ENCODE data around the gene GIMD1. TPM values are rescaled to one million over a fixed set of nuclear protein-coding genes. Genes with fewer than 3 reads are reported as not detected.
"Not testable (repeated sequence)": the region's sequence is repeated elsewhere in the genome, so short reads cannot be mapped to it uniquely, and the experiment has no call there.

Gene GIMD1
- not detected for total RNA-seq

DNA sequence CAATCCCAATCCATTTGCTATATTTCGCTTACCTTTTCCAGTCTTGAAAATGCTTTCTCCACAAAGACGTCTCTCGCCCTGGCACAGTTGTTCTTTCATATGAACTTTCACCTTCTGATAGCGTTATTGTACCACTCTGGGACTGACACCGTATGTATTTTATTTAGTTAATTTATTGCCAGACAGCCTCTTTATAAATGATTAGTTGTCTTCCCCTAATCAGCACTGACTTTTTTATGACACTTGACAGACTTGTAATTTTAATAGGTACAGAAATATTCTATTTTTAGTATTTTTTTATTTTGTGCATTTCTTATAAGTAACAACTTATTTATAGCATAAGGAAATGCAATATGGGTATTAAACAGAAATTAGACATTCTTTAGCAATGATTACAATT is at the start of gene GIMD1:
TSS of gene GIMD1 (minus strand) at position 101 of the 400 bp plus-strand sequence. CDS start 1,343 bp downstream, outside the sequence.
- DNase-seq (ENCODE audit: low spot score), result no peak
- ATAC-seq, result no peak

DNA sequence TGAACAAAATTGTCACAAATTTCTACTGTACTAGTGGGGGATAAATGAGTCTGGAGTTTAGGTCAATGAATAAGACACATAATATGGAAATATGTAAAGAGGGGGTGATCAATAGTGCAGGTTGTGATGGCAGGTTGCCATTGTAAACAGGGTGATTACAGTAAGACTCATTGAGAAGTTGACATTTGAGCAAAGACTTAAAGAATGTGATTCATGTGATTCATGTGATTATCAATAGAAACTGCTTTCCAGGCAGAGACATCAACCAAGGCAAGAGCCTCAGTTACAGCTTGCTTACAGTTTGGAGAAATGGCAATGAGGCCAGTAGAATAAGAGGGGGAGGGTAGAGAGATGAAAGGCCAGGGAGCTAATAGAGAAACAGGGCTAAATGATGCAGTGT is 45.8 kb upstream of the GIMD1 start:
- DNase-seq (ENCODE audit: low spot score) (no peak), ATAC-seq (no peak)

DNA sequence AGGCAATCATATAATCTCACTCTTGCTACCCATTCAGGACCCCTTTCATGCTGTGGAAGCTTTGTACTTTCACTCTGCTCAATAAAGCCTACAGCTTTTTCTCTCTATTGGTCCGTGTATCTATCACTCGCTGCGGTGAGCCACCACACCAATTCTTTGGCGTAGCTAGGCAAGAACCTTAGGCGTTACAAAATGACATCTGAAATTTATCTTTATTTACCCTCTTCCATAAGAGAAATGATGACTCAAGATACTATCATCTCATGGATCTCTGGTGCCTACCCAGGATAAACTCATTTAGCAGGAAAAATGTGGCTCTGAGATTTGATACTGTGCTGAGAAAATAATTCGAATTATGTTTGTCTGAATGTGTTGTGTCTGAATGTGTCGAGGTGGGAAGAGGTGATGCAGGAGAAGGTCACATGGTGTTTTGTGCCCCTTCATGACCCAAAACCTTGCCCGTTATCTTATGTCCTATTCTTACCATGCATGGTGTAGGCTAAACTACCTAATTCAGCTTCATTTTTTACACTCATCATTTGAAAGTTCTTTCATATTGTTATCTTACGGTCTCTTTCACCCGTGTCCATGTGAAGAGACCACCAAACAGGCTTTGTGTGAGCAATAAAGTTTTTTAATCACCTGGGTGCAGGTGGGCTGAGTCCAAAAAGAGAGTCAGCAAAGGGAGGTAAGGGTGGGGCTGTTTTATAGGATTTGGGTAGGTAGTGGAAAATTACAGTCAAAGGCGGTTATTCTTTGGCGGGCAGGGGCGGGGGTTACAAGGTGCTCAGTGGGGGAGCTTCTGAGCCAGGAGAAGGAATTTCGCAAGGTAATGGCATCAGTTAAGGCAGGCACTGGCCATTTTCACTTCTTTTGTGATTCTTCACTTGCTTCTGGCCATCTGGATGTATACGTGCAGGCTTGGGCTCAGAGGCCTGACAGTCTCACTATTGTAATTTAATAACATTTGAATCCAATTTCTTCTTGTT is 41.6 kb upstream of the GIMD1 start:
- no peak for ATAC-seq
- no peak for DNase-seq (ENCODE audit: low spot score)

DNA sequence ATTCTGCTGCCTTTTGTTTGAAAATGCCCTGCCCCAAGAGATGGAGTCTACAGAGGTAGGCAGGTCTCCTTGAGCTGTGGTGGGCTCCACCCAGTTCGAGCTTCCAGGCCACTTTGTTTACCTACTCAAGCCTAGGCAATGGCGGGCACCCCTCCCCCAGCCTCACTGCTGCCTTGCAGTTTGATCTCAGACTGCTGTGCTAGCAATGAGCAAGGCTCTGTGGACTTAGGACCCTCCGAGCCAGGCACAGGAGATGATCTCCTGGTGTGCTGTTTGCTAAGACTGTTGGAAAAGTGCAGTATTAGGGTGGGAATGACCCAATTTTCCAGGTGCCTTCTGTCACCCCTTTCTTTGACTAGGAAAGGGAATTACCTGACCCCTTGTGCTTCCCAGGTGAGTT is 39.4 kb upstream of the GIMD1 start:
- DNase-seq (ENCODE audit: low spot score); ATAC-seq: not testable (repeated sequence)

DNA sequence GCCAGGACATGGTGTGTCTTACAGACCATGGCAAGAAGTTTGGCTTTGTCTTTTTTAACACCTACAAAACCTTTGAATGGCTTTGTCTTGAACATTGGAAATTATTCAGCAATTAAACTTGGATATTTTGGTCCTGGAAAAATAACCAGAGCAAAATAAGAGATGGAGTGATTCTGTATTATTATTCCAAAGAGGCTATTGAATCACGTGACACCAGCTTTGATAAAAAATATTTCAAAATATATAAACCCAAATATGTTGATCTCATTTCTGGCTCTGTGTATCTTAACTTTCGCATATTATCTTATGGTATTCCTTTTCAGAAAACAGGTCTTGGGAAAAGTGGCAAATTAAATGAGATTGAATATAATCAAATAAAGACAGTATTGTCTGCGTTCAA is 32.6 kb upstream of the GIMD1 start:
- DNase-seq (ENCODE audit: low spot score) (no peak), ATAC-seq (no peak)

DNA sequence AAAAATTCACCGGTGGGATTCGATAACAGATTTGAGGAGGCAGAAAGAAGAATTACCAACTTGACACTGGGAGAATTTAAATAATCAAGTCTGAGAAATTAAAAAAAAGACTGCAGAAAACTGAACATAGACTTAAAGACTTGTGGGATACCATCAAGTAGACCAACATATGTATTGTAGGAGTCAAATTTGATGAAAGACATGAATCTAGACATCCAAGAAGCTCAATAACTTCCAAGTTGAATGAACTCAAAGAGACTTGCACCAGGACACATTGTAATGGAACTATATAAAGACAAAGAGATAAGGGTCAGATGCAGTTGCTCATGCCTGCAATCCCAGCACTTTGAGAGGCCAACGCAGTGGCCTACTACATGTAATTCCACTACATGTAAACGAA is 30.3 kb upstream of the GIMD1 start:
- DNase-seq (ENCODE audit: low spot score); ATAC-seq: not testable (repeated sequence)

DNA sequence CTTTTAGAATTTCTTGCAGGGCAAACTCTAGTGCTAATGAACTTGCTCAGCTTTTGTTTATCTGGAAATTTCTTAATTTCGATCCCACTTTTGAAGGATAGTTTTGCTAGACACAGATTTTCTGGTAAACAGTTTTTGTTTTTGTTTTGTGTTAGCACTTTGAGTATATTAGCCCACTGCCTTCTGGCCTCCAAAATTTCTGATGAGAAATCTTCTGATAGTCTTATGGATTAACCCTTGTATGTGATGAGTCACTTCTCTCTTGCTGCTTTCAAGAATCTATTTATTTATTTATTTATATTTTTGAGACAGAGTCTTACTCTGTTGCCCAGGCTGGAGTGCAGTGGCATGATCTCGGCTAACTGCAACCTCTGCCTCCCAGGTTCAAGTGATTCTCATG is 27.0 kb upstream of the GIMD1 start:
- ATAC-seq (no peak), DNase-seq (ENCODE audit: low spot score) (no peak)

DNA sequence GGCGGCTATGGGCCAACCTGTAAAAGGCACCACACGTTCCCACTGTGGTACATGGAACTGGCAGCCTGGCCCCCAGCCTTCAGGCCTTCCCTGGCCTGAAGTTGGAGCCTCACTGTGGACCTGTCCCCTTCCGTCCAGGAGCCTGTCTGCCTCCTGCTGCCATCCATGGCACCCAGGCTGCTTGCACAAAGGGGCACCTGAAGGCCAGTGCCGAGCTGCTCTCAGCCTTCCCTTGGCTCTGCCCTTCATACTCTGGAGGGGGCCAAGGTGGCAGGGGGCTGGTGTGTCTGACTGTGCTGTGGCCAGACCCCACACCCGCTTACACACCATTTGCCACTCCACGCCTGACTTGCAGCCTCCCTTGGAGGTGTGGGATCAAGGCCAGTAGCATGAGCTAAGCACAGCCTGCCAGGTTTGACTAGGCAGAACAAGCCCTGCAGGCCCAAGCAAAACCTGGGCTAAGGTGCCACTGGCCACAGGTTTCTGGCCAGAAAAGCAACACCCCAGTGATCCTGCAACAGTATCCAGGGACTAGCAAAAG is 17.3 kb upstream of the GIMD1 start:
- ATAC-seq (no peak), DNase-seq (ENCODE audit: low spot score) (no peak)

DNA sequence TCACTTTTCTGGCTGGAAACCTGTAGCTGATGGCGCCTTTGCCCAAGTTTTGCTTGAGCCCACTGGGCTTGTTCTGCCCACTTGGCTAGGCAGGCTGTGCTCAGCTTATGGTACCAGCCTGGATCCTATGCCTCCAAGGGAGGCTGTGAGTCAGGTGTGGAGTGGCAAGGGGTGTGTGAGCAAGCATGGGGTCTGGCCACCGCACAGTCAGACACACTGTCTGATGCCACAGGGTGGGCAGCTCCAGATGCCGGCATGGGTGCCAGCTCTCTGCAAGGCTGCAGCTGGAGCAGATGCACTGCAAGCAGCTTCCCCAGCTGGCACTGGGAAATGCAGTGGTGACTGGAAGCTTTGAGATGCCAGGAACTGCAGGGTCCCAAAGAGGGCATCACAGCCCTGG is 16.3 kb upstream of the GIMD1 start:
- ATAC-seq (no peak), DNase-seq (ENCODE audit: low spot score) (no peak)

DNA sequence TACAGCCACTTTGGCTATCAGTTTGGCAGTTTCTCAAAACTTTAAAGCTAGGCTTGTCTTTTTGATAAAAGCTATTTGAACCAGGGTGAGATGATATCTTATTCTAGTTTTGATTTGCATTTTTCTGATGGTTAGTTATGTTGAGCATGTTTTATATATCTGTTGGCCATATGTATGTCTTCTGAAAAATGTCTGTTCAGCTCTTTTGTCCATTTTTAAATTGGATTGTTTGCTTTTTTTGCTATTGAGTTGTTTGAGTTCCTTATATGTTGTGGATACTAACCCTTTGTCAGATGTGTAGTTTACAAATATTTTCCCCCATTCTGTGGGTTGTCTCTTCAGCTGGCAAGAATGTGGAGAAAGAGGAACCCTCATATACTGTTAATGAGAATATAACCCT is 11.6 kb upstream of the GIMD1 start:
- no peak for ATAC-seq
- no peak for DNase-seq (ENCODE audit: low spot score)

DNA sequence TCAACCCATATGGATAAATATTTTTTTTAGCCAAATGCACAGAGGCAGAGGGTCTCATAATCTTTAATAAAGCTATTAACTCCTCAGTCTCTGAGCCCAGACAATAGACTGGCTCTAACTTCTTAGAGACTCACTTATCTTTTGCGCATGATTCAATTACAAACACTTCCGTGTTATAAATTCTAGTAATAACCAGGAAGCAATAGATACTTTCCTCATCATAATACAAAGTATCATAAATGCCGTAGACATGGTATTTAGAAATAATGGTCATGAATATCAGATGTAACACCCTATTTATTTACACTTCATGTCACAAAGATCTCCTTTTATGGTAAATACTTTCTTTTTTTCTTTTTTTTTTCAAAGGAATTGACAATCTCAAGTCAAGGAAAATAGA is 4.4 kb upstream of the GIMD1 start:
- no peak for DNase-seq (ENCODE audit: low spot score)
- no peak for ATAC-seq

DNA sequence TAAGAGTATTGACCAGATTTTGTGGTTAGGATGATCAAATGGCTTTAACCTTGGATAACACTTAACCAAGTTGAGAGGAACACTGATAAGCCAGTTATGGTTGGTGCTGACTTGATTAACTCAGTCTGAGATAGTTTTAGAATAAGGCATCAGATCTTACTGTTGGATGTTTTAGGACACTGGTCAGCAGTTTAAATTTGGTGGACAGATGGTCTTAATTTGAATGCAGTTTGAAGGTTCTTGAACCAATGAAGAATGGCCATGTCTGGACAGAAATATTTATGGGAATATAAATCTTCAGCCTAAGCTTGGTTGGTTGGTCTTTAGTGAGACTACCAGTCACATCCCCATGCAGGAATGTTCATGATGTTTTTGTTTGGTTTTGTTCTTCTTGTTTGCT is 2.6 kb upstream of the GIMD1 start:
- no peak for ATAC-seq
- no peak for DNase-seq (ENCODE audit: low spot score)

DNA sequence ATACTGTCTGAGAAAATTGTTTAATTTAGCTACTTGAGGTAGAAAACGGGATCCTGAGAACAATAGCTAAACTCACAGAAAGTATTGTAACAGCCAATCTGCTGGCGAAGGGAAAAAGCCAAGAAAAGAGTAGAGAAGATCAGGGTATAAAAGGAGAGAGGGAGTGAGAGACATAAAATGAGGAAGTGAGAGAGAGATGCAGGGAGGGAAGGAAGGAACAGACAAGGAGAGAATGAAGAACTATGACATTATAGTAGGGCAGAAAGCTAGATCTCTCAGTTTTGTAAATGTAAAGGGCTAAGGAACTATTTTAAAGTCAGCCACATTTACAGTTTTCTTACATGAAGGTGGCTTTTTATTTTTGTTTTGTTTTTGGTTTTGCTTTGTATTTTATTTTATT is 1.6 kb upstream of the GIMD1 start:
- DNase-seq (ENCODE audit: low spot score) (no peak), ATAC-seq (no peak)

DNA sequence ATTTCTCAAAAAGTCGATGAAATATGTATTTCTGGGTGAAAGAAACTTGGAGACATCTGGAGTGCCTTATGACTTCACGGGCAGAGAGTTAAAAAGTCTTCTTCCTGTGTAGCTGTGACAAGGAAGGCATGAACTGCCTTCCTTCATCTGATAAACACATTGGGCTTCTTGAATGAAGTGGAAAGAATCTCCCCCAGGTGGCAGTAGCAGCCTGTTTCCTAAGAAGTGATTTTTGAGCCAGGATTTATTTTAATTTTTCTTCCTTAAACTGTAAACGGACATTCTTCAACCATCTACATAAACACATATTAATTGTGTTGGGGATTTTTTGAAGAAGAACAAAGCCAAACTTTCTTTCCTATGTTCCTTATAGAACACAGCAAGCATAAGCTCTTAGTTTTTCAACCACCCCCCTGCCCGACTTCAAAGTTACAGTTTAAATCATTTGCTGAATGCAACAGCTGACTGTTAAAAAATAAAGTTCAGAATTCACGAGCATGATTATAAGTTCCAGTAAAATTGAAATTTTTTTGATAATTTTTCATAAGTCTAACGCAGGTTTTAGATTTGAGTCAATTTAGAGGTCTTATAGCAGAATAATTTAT is 980 bp upstream of the GIMD1 start:
- DNase-seq (ENCODE audit: low spot score) (no peak), ATAC-seq (peak; percentile 62)

DNA sequence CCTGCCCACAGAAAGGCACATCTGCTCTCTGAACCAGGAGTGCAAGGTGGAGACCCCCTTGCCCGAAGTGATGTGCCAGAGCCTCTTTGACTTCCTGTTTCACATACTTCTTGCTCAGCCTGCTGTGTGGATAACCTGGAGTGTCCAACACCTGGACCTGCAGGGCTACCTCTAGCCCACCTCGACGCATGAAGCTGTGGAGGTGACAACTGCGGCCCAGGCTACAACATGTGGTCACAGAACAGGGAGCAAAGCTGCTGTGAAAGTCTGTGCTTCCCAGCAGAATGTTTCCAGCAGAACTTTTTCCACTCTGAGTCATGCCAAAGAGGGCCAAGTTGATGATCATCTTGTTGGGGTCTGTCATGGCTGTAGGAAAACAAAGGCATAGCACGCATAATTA is 1.5 kb downstream of the GIMD1 start:
- ATAC-seq, result no peak
- no peak for DNase-seq (ENCODE audit: low spot score)

DNA sequence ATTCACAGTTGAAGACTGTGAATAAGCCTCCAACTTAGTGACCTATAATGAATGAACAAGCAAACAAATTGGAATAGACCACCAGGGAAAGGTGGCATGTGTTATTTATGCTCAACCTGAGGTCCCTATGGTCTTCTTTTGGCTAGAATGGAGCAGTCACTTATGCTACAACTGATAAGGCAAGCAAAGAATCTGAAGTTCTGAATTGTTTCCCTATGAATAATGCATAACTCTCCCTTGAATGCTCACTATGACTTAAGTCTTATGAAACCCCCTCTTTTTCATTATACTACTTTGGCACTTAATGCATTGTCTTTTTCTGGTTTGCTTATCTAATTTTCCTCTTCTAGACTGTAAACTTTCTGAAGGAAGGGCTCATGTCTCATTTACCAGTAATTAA is 2.6 kb downstream of the GIMD1 start:
- ATAC-seq (no peak), DNase-seq (ENCODE audit: low spot score) (no peak)

DNA sequence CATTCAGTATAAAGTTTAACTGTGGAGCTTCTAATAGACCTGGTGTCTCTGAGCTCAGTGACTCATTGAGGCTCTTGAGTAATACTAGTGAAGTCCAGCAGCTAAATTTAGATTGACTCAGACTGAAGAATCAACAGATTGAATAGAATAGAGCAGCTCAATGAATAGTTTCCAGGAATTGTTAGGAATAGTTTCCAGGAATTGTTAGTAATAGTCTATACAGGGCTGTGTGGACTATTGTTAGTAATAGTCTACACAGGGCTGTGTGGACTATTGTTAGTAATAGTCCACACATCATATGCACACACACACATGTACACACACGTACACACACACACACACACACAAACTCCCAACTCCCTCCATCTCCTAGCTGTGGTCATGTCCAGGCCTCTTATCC is 3.0 kb downstream of the GIMD1 start:
- DNase-seq (ENCODE audit: low spot score) (no peak), ATAC-seq (peak; percentile 44)

DNA sequence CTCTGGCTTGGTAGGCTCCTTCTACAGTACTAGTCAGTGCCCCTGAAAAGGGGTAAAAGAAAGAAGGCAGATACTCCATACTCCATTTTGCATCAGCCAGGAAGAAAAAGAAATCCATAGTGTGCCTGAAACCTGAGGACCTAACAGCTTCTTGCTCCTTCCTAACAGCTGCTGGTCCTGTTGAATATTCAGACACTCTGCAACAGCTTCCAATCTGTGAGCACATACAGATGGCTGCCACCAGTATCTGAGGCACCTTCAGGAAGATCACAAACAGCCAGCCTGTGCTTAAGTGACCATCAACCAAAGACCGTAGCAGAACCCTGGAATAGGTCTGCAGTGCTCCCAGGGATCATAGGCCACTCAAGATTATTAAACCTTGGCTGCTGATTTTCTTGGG is 4.3 kb downstream of the GIMD1 start:
- ATAC-seq, result no peak
- no peak for DNase-seq (ENCODE audit: low spot score)

DNA sequence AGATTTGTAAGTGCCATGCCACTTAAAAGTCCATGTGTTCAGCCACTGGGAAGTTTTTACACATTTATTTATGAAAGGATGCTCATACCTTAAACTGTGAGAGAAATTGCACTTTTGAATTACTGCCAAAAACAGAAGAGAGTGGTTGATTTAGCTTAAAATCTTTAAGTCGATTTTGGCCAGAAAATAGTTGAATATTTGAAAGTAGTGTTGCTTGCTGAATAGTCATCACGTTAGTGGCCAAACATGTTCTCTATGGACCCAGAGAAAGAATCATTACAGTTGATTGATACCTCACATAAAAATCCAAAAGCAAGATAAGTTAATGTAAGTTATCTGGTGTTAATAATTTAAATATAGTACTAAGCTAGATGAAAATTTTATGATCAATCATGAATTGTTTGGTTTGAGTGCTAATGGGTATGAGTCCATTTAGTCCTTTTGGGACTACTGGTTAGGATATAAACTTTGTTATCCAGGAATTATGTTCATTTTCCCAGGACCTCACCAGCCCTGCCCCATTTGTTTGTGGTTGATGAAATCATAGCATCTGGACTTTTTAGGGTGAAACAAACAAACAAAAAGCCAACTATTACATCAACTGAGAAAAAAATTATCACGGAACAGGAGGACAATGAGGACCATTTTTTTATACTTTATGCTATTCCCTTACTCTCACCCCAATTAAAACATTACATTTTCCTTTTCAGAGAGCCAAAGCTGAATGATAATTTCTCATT is 6.3 kb downstream of the GIMD1 start:
- no peak for DNase-seq (ENCODE audit: low spot score)
- ATAC-seq, result no peak

DNA sequence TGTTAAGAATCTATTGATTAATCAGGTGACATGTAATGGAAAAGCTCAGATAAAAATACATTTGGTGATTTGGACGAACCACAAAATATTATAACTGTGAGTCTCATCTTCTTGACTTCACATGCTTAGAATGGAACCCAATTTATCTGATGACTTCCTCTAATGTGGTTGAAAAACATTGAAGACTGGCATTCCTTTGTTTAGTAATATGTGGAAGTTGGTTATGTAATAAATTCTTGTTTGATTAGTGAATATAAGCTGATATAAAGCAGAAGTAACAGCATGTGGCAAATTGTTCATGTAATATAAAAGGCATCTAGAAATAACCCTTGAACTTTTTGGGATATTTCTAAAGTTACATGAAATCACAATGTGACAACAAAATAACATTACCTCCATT is 9.7 kb downstream of the GIMD1 start:
- ATAC-seq (no peak), DNase-seq (ENCODE audit: low spot score) (no peak)

DNA sequence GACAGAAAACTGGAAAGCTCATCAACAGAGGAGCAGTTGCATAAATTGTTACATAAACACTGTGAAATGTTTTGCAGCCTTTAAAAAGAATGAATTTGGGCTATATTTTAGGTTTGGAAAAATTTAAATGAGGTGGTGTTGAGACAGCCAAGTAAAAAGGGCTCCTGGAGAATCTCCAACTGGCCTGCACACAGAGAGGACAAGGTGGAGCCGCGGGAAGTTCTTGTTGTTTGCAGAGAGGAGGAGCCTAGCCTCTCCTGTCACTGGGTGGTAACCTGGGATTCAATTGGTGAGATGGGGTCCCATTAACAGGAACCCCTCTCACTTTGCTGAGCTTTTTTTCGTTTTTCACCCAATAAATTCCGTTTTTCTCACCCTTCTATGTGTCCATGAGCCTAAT is 13.4 kb downstream of the GIMD1 start:
- peak; percentile 63 for DNase-seq (ENCODE audit: low spot score)
- peak; percentile 100 for ATAC-seq

Measured in left lobe of liver (tissue), 2 donors.